Tibial artery (tissue), 4 donors: Measurements from ENCODE around the gene POLR3GL.
A peak's percentile ranks its signal among the peaks of the same experiment; 100 is the strongest.

Source experiments
- DNase-seq, 2 donors: peaks; one replicate each; pipeline ENCODE4 v3.0.0-alpha.2; 2019
- H3K27ac ChIP-seq, 2 donors: fragments of 200-600 bp; sonication (generic) in 1 of 2; 1 replicate in 1 of 2; 2 replicates in 1 of 2; pipeline ENCODE4 v1.5.1; 2018 to 2019; ENCODE audit warnings: mild to moderate bottlenecking in 1 of 2
- H3K27me3 ChIP-seq, 2 donors: fragments of 200-600 bp; sonication (generic) in 1 of 2; one replicate each; pipeline versions ENCODE4 v1.5.1 to v1.6.0; 2016 to 2019
- H3K36me3 ChIP-seq, 3 donors: fragments of 200-600 bp; sonication (generic) in 2 of 3; one replicate each; pipeline ENCODE4 v1.5.1; 2016 to 2019; ENCODE audit warnings: mild to moderate bottlenecking in 2 of 3
- H3K4me1 ChIP-seq, 4 donors: fragments of 200-600 bp; sonication (generic) in 2 of 4; 1 replicate in 3 of 4; 2 replicates in 1 of 4; pipeline ENCODE4 v1.5.1; 2016 to 2019
- H3K4me3 ChIP-seq, 2 donors: fragments of 200-600 bp; sonication (generic) in 1 of 2; 1 replicate in 1 of 2; 2 replicates in 1 of 2; pipeline ENCODE4 v1.5.1; 2018 to 2019; ENCODE audit warnings: mild to moderate bottlenecking in 2 of 2
- H3K9me3 ChIP-seq, 3 donors: fragments of 200-600 bp; sonication (generic) in 1 of 3; one replicate each; pipeline ENCODE4 v1.5.1; 2016 to 2019
- CTCF ChIP-seq, 2 experiments: fragments of 200-600 bp in 1 of 2; fragments of 450-650 bp in 1 of 2; IDR thresholded peaks; one replicate each; pipeline ENCODE4 v1.5.1; 2017 to 2019; ENCODE audit warnings: antibody characterized with exemption in 2 of 2, mild to moderate bottlenecking in 1 of 2, moderate library complexity in 1 of 2
- intact Hi-C: fragments of 100-400 bp; cut with DNase I; formaldehyde crosslinking; loops from one replicate; pipeline ENCODE4 v1.15.0; 2023; ENCODE audit warnings: low total_unique reads

The POLR3GL gene

DNA sequence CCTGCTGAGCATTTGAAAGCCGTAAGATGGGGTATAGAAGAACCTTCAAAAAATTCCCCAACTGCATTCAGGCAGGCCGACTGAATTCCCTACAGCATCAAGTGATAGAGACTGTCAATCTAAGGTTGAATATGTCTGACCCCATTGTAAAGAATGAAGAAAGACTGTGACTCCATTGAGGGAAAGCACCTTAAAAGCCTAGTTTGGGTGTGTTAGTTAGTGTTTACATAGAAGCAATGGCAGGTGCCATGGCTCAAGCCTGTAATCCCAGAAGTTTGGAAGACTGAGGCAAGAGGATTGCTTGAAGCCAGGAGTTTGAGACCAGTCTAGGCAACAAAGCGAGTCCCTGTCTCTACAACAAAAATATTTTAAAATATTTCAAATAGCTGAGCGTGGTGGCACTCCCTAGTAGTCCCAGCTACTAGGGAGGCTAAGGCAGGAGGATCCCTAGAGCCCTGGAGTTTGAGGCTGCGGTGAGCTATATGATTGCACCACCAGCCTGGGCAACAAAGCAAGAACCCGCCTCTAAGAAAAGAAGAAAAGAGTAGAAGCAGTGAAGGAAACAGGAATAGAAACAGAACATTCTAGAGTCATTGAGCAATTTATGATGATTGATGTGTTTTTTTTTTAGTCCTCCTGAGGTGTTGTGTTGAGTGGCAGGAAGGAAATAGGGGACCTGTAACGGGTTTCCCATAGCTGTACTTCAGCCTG lies 15.4 kb downstream of the POLR3GL start:
- no peak for TF ChIP-seq CTCF (IDR thresholded peaks at IDR 0.05)
- intact Hi-C loops: no loop called here
- Histone ChIP-seq H3K4me3 (peak overlapping the region; percentile 2 to 10), H3K27me3 (no peaks in the 10 kb centered on the region), H3K4me1 (peaks cover 0 to 78% (median 62%) of the 10 kb centered on the region in 4 donors), H3K36me3 (peaks cover 0 to 4% (median 0%) of the 10 kb centered on the region in 3 donors), H3K27ac (peak overlapping the region; percentile 85 to 90), H3K9me3 (no peaks in the 10 kb centered on the region)
- DNase-seq: peak in 1 of 2 donors; percentile 62

DNA sequence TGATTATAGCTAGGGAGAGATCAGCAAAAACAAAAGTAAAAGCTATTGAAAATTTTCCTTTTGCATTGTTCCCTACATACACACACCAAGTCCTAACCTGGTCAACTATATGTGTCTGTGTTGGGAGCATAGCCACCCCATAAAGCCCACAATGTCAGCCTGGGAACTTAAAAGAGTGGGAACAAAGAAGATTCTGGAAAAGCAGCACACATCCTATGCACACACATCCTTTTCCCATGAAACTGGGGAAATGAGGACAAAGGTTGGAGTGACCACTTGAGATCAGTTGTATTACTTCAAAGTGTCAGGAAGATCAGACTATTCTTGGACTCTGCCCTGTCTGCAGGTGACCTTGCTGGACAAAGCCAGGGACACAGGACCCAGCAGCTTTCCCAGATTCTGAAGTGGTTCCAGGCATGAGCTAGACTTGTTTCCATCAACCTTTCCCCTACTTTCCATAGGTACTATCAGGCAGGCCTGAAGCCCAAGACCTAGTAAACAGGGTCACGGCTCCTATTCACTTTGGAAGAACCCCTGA lies 16.0 kb downstream of the POLR3GL start:
- peak overlapping the region; percentile 85 to 90 for H3K27ac ChIP-seq
- no peaks in the 10 kb centered on the region for H3K9me3 ChIP-seq
- no peak for DNase-seq
- H3K27me3 ChIP-seq: no peaks in the 10 kb centered on the region
- TF ChIP-seq CTCF (IDR thresholded peaks at IDR 0.05): no peak
- intact Hi-C loops: no loop called here
- no peaks in the 10 kb centered on the region for H3K36me3 ChIP-seq
- H3K4me1 ChIP-seq: peaks cover 0 to 85% (median 69%) of the 10 kb centered on the region in 4 donors
- H3K4me3 ChIP-seq: no peak overlapping the region

DNA sequence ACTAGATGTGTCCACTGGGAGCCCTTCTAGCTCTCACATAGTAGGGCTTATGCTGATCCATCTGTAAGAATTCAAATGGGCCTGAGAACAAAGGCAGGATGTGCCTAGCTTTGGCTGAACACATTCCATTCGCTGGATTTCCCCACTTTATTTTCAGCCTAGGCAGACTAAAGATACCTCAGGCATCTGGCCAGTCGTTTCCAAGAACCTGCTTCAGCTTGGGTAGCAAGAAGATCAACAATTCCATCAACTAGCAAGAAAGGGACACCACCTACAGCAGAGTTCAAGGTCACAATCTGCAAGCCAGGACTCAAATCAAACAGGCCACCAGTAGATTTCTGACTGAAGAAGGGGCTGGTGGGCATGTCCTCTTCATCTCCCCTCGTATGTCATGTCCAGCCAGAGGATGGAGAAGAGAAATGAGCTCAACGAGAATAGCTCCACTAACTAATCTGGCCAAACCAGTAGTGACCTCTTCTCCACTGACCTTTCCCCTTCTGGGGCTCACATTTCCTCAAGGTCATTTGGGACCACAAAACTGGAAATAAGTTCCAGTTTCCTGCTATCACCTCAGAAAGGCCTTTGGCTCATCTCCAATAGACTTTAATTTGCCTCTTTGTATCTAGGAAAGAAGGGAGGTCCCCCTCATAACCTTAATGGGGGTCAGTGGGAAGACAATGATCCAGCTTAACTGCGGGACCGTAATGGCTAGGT lies 17.7 kb downstream of the POLR3GL start:
- Histone ChIP-seq H3K27me3 (no peaks in the 10 kb centered on the region), H3K27ac (peak overlapping the region; percentile 85 to 90), H3K36me3 (no peaks in the 10 kb centered on the region), H3K4me1 (peaks cover 0 to 97% (median 77%) of the 10 kb centered on the region in 4 donors), H3K9me3 (no peaks in the 10 kb centered on the region), H3K4me3 (no peak overlapping the region)
- intact Hi-C loops: no loop called here
- TF ChIP-seq CTCF (IDR thresholded peaks at IDR 0.05): no peak
- no peak for DNase-seq

- Histone ChIP-seq H3K4me1 (peaks cover 0 to 86% (median 68%) of the 10 kb centered on the region in 4 donors), H3K36me3 (no peaks in the 10 kb centered on the region), H3K27ac (peak overlapping the region; percentile 85 to 90), H3K4me3 (no peak overlapping the region), H3K27me3 (no peaks in the 10 kb centered on the region), H3K9me3 (no peaks in the 10 kb centered on the region)
- intact Hi-C loops: no loop called here
- no peak for TF ChIP-seq CTCF (IDR thresholded peaks at IDR 0.05)
- DNase-seq: no peak
These were observed 18.8 kb downstream of the POLR3GL start for GRCh38 chr1:145983206-145983675.

- H3K27ac ChIP-seq: peak overlapping the region; percentile 85 to 90
- peaks cover 0 to 76% (median 58%) of the 10 kb centered on the region in 4 donors for H3K4me1 ChIP-seq
- no peak overlapping the region for H3K4me3 ChIP-seq
- H3K27me3 ChIP-seq: no peaks in the 10 kb centered on the region
- intact Hi-C loops: no loop called here
- peak in 1 of 2 donors; percentile 55 for DNase-seq
- no peaks in the 10 kb centered on the region for H3K9me3 ChIP-seq
- TF ChIP-seq CTCF (IDR thresholded peaks at IDR 0.05): no peak
- H3K36me3 ChIP-seq: no peaks in the 10 kb centered on the region
These were observed 19.7 kb downstream of the POLR3GL start for GRCh38 chr1:145983960-145984830.
